Measurements from ENCODE around the gene P2RX4. TPM values are rescaled to one million over a fixed set of nuclear protein-coding genes. Genes with fewer than 3 reads are reported as not detected.
"Not testable (repeated sequence)": the region's sequence is repeated elsewhere in the genome, so short reads cannot be mapped to it uniquely, and the experiment has no call there.

Gene P2RX4
- total and polyA plus RNA-seq, 2 of the 8 experiments (the other 6 are each of a cell fraction or from before 2014, with no cell fraction given) = 9.5 to 12.2 TPM

DNA sequence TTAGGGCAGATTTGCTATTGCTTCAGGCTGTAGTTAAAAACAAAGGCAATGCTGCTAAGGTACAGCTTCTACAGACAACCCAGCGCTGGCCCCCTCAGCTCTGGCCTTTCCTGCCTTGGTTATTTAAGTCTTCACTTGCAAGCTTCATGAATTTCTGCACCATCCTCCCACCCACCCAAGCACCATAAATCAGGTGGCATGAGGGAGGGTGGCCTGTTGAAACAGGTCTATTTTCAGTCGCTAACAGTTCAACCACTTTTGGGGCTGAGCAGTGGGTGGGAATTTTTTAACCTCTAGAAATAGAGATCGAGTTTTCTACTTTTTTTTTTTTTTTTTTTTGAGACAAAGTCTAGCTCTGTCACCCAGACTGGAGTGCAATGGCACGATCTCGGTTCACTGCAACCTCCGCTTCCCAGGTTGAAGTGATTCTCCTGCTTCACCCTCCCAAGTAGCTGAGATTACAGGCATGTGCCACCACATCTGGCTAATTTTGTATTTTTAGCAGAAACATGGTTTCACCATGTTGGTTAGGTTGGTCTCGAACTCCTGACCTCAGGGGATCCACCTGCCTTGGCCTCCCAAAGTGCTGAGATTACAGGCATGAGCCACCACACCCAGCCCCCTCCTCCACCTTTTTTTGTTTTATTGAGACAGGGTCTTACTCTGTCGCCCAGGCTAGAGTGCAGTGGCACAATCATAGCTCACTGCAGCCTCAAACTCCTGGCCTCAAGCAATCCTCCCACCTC is 47.9 kb downstream of the P2RX4 start:
- FAIRE-seq; H4K20me1 ChIP-seq (replicated peaks in 1 of 2; ENCODE audit: control insufficient read depth in 1 of 2, insufficient read depth in 2 of 2, low read length in 2 of 2): not testable (repeated sequence)
- CTCF ChIA-PET (ENCODE audit: partially characterized antibody) = interaction anchor here (0.6 to 1.0 kb wide), 3 partner anchors 11 to 126 kb away, joined by 3 to 5 read pairs (median 3); no protein-coding TSS in a partner anchor

More for the DNA sequence above, 47.9 kb downstream of the P2RX4 start:
- not testable (repeated sequence) for DNase-seq (ENCODE audit: low read depth in 1 of 2, low spot score in 2 of 2); H3K79me2 ChIP-seq (ENCODE audit: control insufficient read depth in 1 of 2, insufficient read depth in 2 of 2, low read length in 2 of 2); H3K14ac ChIP-seq (ENCODE audit: insufficient read length); H3K27ac ChIP-seq (ENCODE audit: low read depth, low read length); H3K4ac ChIP-seq (replicated peaks; ENCODE audit: insufficient read length, low read depth, low read length); H2BK120ac ChIP-seq (replicated peaks; ENCODE audit: low read depth, low read length); H4K91ac ChIP-seq (replicated peaks; ENCODE audit: insufficient read length, low read length); H3K4me2 ChIP-seq (ENCODE audit: insufficient read depth in 1 of 2, low read depth in 2 of 2, low read length in 2 of 2); H2BK5ac ChIP-seq (ENCODE audit: low read depth, low read length); H2BK12ac ChIP-seq (ENCODE audit: low read depth, low read length); H3K9ac ChIP-seq (replicated peaks in 1 of 4; ENCODE audit: extremely low read depth in 1 of 4, low read depth in 3 of 4, low read length in 3 of 4); H3K56ac ChIP-seq (replicated peaks; ENCODE audit: insufficient read length, low read depth, low read length); H2BK20ac ChIP-seq (ENCODE audit: low read length); H3K23ac ChIP-seq (ENCODE audit: insufficient read length); H3K79me1 ChIP-seq (ENCODE audit: low read depth, low read length); H2AFZ ChIP-seq (ENCODE audit: low read length); H3K4me1 ChIP-seq (replicated peaks in 1 of 4; ENCODE audit: control insufficient read depth in 3 of 4, insufficient read depth in 4 of 4, low read length in 3 of 4); H3K9me3 ChIP-seq (ENCODE audit: insufficient read depth in 2 of 2, low read depth in 1 of 2, low read length in 1 of 2); H4K5ac ChIP-seq (ENCODE audit: insufficient read length, low read depth, low read length); H4K8ac ChIP-seq (ENCODE audit: extremely low read depth, insufficient read depth, low read length); H2AK5ac ChIP-seq (ENCODE audit: low read depth, low read length); H2BK15ac ChIP-seq (ENCODE audit: low read length); H3K27me3 ChIP-seq (replicated peaks in 1 of 4; ENCODE audit: control insufficient read depth in 3 of 4, extremely low read depth in 1 of 4, insufficient read depth in 3 of 4, low read length in 3 of 4); H3K4me3 ChIP-seq (ENCODE audit: extremely low read depth in 1 of 4, insufficient read depth in 2 of 4, low read depth in 3 of 4, low read length in 4 of 4); H3K18ac ChIP-seq (ENCODE audit: extremely low read depth, low read length); H3K23me2 ChIP-seq (ENCODE audit: low read depth, low read length)
- WGBS, 2 experiments (ENCODE audit: extremely low coverage in 1 of 2, insufficient coverage in 1 of 2, insufficient read length in 1 of 2, insufficient replicate concordance in 2 of 2, low coverage in 1 of 2, low lambda C conversion rate in 2 of 2, missing lambda C conversion rate in 1 of 2) = 94% methylated on average over 8 of the region's 8 CpGs; no CpG with 5 or more reads in 1 of the 2 experiments
- H3K36me3 ChIP-seq (ENCODE audit: control insufficient read depth in 2 of 4, insufficient read depth in 4 of 4, low read length in 3 of 4) = peaks cover 6 to 23% (median 16%) of the 10 kb centered on the region in 4 experiments
- POLR2A ChIA-PET (ENCODE audit: partially characterized antibody) = interaction anchor here (0.6 kb wide), 1 partner anchor 699 kb away, joined by 3 read pairs; no protein-coding TSS in a partner anchor
